NB4 (cell line): Measurements from ENCODE around the gene RBFOX1.

Experiments
- DNase-seq: peaks from one replicate; pipeline ENCODE4 v3.0.0; 2010; ENCODE audit warnings: low read depth
- H3K4me3 ChIP-seq: one replicate; pipeline ENCODE4 v1.5.1; 2011; ENCODE audit warnings: mild to moderate bottlenecking, low read depth, low read length, moderate library complexity
- CTCF ChIP-seq: IDR thresholded peaks from one replicate; pipeline ENCODE4 v1.5.1; 2012; ENCODE audit warnings: low read depth, low read length
- MAX ChIP-seq: IDR thresholded peaks from 2 replicates; pipeline ENCODE4 v1.6.1; 2011; ENCODE audit warnings: low read depth, low read length
- MYC ChIP-seq: IDR thresholded peaks from 2 replicates; pipeline ENCODE4 v1.6.1; 2011; ENCODE audit warnings: low read depth, low read length
- POLR2A ChIP-seq: IDR thresholded peaks from 2 replicates; pipeline ENCODE4 v1.6.1; 2011; ENCODE audit warnings: mild to moderate bottlenecking; ENCODE audit not compliant: insufficient read length; ENCODE audit errors: extremely low read depth

RBFOX1 gene

GRCh38 chr16:7534749-7535148, 202.1 kb downstream of the RBFOX1 start:
- H3K4me3 ChIP-seq, result no peak overlapping the region
- no peak for TF ChIP-seq MAX
- TF ChIP-seq POLR2A, result no peak
- TF ChIP-seq CTCF, result no peak
- no peak for TF ChIP-seq MYC
- no peak for DNase-seq

- TF ChIP-seq POLR2A (no peak), MAX (no peak), CTCF (no peak), MYC (no peak)
- no peak overlapping the region for H3K4me3 ChIP-seq
- no peak for DNase-seq
Measured at GRCh38 chr16:7541026-7541425, 208.4 kb downstream of the RBFOX1 start.

- no peak overlapping the region for H3K4me3 ChIP-seq
- TF ChIP-seq MYC (no peak), POLR2A (no peak), CTCF (no peak), MAX (no peak)
- DNase-seq, result no peak
Measured at GRCh38 chr16:7545251-7545650, 212.6 kb downstream of the RBFOX1 start.

GRCh38 chr16:7546948-7547347, 214.3 kb downstream of the RBFOX1 start:
- H3K4me3 ChIP-seq, result no peak overlapping the region
- DNase-seq, result no peak
- no peak for TF ChIP-seq MYC
- no peak for TF ChIP-seq POLR2A
- no peak for TF ChIP-seq MAX
- TF ChIP-seq CTCF, result no peak

- no peak for DNase-seq
- TF ChIP-seq MYC, result no peak
- TF ChIP-seq CTCF, result no peak
- TF ChIP-seq POLR2A, result no peak
- TF ChIP-seq MAX, result no peak
- no peak overlapping the region for H3K4me3 ChIP-seq
Measured at GRCh38 chr16:7547736-7548135, 215.1 kb downstream of the RBFOX1 start.

- no peak for DNase-seq
- TF ChIP-seq POLR2A (no peak), MAX (no peak), CTCF (no peak), MYC (no peak)
Measured at GRCh38 chr16:7548796-7549318, 216.2 kb downstream of the RBFOX1 start.

More at GRCh38 chr16:7548796-7549318, 216.2 kb downstream of the RBFOX1 start:
- no peak overlapping the region for H3K4me3 ChIP-seq
